Pancreas (tissue), 10 donors: ENCODE data around the gene LRR1. TPM values are rescaled to one million over a fixed set of nuclear protein-coding genes. Genes with fewer than 3 reads are reported as not detected.

Experiments
- ATAC-seq, 4 donors: fragments of 200-7000 bp; cut with Tn5 transposase; one replicate each; pipeline versions ENCODE4 v1.8.0 to v1.9.1; 2020; ENCODE audit warnings: mild to moderate bottlenecking in 4 of 4, moderate library complexity in 4 of 4
- DNase-seq, 6 donors: peaks; one replicate each; pipeline ENCODE4 v3.0.0-alpha.2; 2020
- FAIRE-seq: peaks from 2 replicates; lab custom pipeline; 2012; peaks lifted over from hg19 to GRCh38; lab: Jason Lieb, UNC
- H3K27ac ChIP-seq, 4 donors: fragments of 200-600 bp; sonication (generic); 1 replicate in 3 of 4; 2 replicates in 1 of 4; pipeline versions ENCODE4 v1.5.0 to v1.8.0; 2020
- H3K27me3 ChIP-seq, 4 donors: fragments of 200-600 bp; one replicate each; pipeline ENCODE4 v1.8.0; 2021
- H3K36me3 ChIP-seq, 3 donors: fragments of 200-600 bp; sonication (generic) in 1 of 3; one replicate each; pipeline versions ENCODE4 v1.5.0 to v1.8.0; 2020 to 2021
- H3K4me1 ChIP-seq, 3 donors: fragments of 200-600 bp; one replicate each; pipeline ENCODE4 v1.8.0; 2021
- H3K4me3 ChIP-seq, 4 donors: fragments of 200-600 bp; sonication (generic) in 2 of 4; one replicate each; pipeline versions ENCODE4 v1.5.0 to v1.8.0; 2020 to 2021
- H3K9me3 ChIP-seq, 4 donors: fragments of 200-600 bp; one replicate each; pipeline ENCODE4 v1.8.0; 2021
- CTCF ChIP-seq, 4 donors: fragments of 200-600 bp; sonication (generic) in 3 of 4; IDR thresholded peaks; one replicate each; pipeline versions ENCODE4 v1.5.0 to v1.8.0; 2021; ENCODE audit warnings: antibody characterized with exemption in 4 of 4
- WGBS, 2 donors: extraction: QIAGEN DNeasy Blood & Tissue Kit; methylation state at CpG; one replicate each; pipeline ENCODE4 v1.1.7; 2013; 5-methylcytosine and 5-hydroxymethylcytosine counted together
- intact Hi-C, 3 donors: fragments of 100-400 bp; cut with DNase I; formaldehyde crosslinking; loops; one replicate each; pipeline versions ENCODE4 v1.11.1 to v1.14.2; 2022
- polyA plus RNA-seq, 2 donors: library from polyadenylated mRNA; stranded (reverse); fragments of 200-250 nt; gene quantifications; one replicate each; pipeline ENCODE4 v1.2.3, GENCODE V29; 2013
- total RNA-seq, 6 donors: library from RNA; stranded (reverse); fragmentation: NEBNext Ultra II Directional in 4 of 6; extraction: Animal tissue kit (Norgen Biotek cat#: 25700) in 4 of 6; gene quantifications; one replicate each; pipeline versions ENCODE4 v1.2.1 to v1.2.4, GENCODE V29; 2021 to 2023
- donor health status: healthy with polysubstance abuse.
- donor health status: DM: no; HTN: no; CAD: no; lungs with moderate emphysema.
- donor health status: DM: no; HTN: no; CAD: no.
- donor health status: control.
- donor health status: control.
- donor health status: Bipolar disorder and iron deficiency.
- donor health status: DM: yes; HTN: yes; CAD: no.
- donor health status: DM: no; HTN: no; CAD: no.
- donor health status: DM: no; HTN: no; CAD: no.
- donor health status: DM: yes; HTN: yes; CAD: no.

LRR1 gene
- total and polyA plus RNA-seq, 8 donors, result 2.5 to 7.2 (median 3.8) TPM

- H3K27ac ChIP-seq, result no peak overlapping the region
- TF ChIP-seq CTCF (IDR thresholded peaks at IDR 0.05), result no peak
- H3K36me3 ChIP-seq, result no peaks in the 10 kb centered on the region
- intact Hi-C loops, result no loop called here
- peaks cover 0 to 4% (median 0%) of the 10 kb centered on the region in 3 donors for H3K4me1 ChIP-seq
- ATAC-seq, result peak in 1 of 4 donors; percentile 8
- no peak overlapping the region for H3K4me3 ChIP-seq
- no peak for FAIRE-seq
- H3K27me3 ChIP-seq, result no peaks in the 10 kb centered on the region
- DNase-seq, result no peak
- no peaks in the 10 kb centered on the region for H3K9me3 ChIP-seq
- 21 to 24% methylated on average over 4 of the region's 4 CpGs for WGBS, 2 donors
These were observed 4.2 kb upstream of the LRR1 start for GRCh38 chr14:49594347-49595091.

- ATAC-seq, result peak in 3 of 4 donors; percentile 50 to 58 (median 57)
- no peak for TF ChIP-seq CTCF (IDR thresholded peaks at IDR 0.05)
- intact Hi-C loops, result no loop called here
These were observed 603 bp upstream of the LRR1 start for GRCh38 chr14:49598189-49598484.

GRCh38 chr14:49607583-49607982 lies 8.8 kb downstream of the LRR1 start:
- ATAC-seq (no peak), FAIRE-seq (no peak), DNase-seq (no peak)
- intact Hi-C loops, result no loop called here
- H3K27me3 ChIP-seq, result no peaks in the 10 kb centered on the region
- H3K27ac ChIP-seq, result no peak overlapping the region
- H3K4me3 ChIP-seq, result no peak overlapping the region
- H3K4me1 ChIP-seq, result no peaks in the 10 kb centered on the region
- no peak for TF ChIP-seq CTCF (IDR thresholded peaks at IDR 0.05)
- H3K9me3 ChIP-seq, result no peaks in the 10 kb centered on the region
- H3K36me3 ChIP-seq, result no peaks in the 10 kb centered on the region
- WGBS, 2 donors, result 88 to 95% methylated on average over 6 of the region's 6 CpGs

More at GRCh38 chr14:49598189-49598484, 603 bp upstream of the LRR1 start:
- WGBS, 2 donors, result 0 to 1% methylated on average over 15 of the region's 15 CpGs
- H3K4me1 ChIP-seq, result peaks cover 0 to 4% (median 0%) of the 10 kb centered on the region in 3 donors
- DNase-seq (peak in 1 of 6 donors; percentile 36), FAIRE-seq (no peak)
- no peaks in the 10 kb centered on the region for H3K9me3 ChIP-seq
- H3K27me3 ChIP-seq, result no peaks in the 10 kb centered on the region
- no peaks in the 10 kb centered on the region for H3K36me3 ChIP-seq
- peak overlapping the region; percentile 64 to 95 (median 80) for H3K4me3 ChIP-seq
- peak overlapping the region; percentile 83 to 97 (median 92) for H3K27ac ChIP-seq

GRCh38 chr14:49612251-49612650 lies 13.5 kb downstream of the LRR1 start:
- DNase-seq (no peak), FAIRE-seq (no peak), ATAC-seq (no peak)
- TF ChIP-seq CTCF (IDR thresholded peaks at IDR 0.05), result no peak
- WGBS, 2 donors, result 93 to 94% methylated on average over 4 of the region's 4 CpGs
- no peaks in the 10 kb centered on the region for H3K36me3 ChIP-seq
- H3K4me3 ChIP-seq, result no peak overlapping the region
- intact Hi-C loops, result no loop called here
- H3K9me3 ChIP-seq, result no peaks in the 10 kb centered on the region
- H3K4me1 ChIP-seq, result no peaks in the 10 kb centered on the region
- H3K27me3 ChIP-seq, result no peaks in the 10 kb centered on the region
- no peak overlapping the region for H3K27ac ChIP-seq

- DNase-seq, result no peak
These were observed 13.9 kb downstream of the LRR1 start for GRCh38 chr14:49612671-49613070.

More at GRCh38 chr14:49612671-49613070, 13.9 kb downstream of the LRR1 start:
- H3K27ac ChIP-seq, result no peak overlapping the region
- H3K4me1 ChIP-seq, result peaks cover 0 to under 1% (median 0%) of the 10 kb centered on the region in 3 donors
- H3K4me3 ChIP-seq, result no peak overlapping the region
- WGBS, 2 donors, result 92 to 94% methylated on average over 8 of the region's 8 CpGs
- ATAC-seq (no peak), FAIRE-seq (no peak)
- no peak for TF ChIP-seq CTCF (IDR thresholded peaks at IDR 0.05)
- no peaks in the 10 kb centered on the region for H3K27me3 ChIP-seq
- H3K36me3 ChIP-seq, result no peaks in the 10 kb centered on the region
- H3K9me3 ChIP-seq, result no peaks in the 10 kb centered on the region
- intact Hi-C loops, result no loop called here
